GM23338 (cell line): ENCODE measurements around the gene PRKCQ. TPM values are rescaled to one million over a fixed set of nuclear protein-coding genes. Genes with fewer than 3 reads are reported as not detected.

Experiments
- ATAC-seq: fragments of 200-7000 bp; cut with Tn5 transposase; 3 replicates; pipeline ENCODE4 v1.9.1; 2020
- DNase-seq: peaks from one replicate; pipeline ENCODE4 v3.0.0-alpha.2; 2015; ENCODE audit warnings: low spot score
- H2AFZ ChIP-seq: fragments of 200-600 bp; sonication (generic); 2 replicates; pipeline ENCODE4 v1.8.0; 2016; ENCODE audit warnings: antibody characterized with exemption, mild to moderate bottlenecking, moderate library complexity
- H3F3A ChIP-seq: fragments of 200-600 bp; sonication (generic); replicated peaks from 2 replicates; pipeline ENCODE4 v1.8.0; 2017; ENCODE audit warnings: antibody characterized with exemption, mixed run types, low read depth
- H3K27ac ChIP-seq: fragments of 200-600 bp; sonication (generic); 2 replicates; pipeline ENCODE4 v1.6.1; 2016; ENCODE audit warnings: low read depth
- H3K27me3 ChIP-seq: fragments of 200-600 bp; sonication (generic); 2 replicates; pipeline ENCODE4 v1.8.0; 2016; ENCODE audit warnings: mild to moderate bottlenecking, mixed run types, moderate library complexity; ENCODE audit not compliant: insufficient read depth
- H3K36me3 ChIP-seq: fragments of 200-600 bp; sonication (generic); 2 replicates; pipeline ENCODE4 v1.8.0; 2016; ENCODE audit warnings: mild to moderate bottlenecking; ENCODE audit not compliant: insufficient read depth
- H3K4me1 ChIP-seq: fragments of 200-600 bp; sonication (generic); 2 replicates; pipeline ENCODE4 v1.8.0; 2016; ENCODE audit warnings: mild to moderate bottlenecking, moderate library complexity; ENCODE audit not compliant: insufficient read depth
- H3K4me2 ChIP-seq: fragments of 200-600 bp; sonication (generic); 2 replicates; pipeline ENCODE4 v1.7.1; 2017; ENCODE audit warnings: mixed run types
- H3K4me3 ChIP-seq: fragments of 200-600 bp; sonication (generic); 2 replicates; pipeline ENCODE4 v1.6.1; 2016; ENCODE audit warnings: mixed run types
- H3K79me2 ChIP-seq: fragments of 200-600 bp; sonication (generic); replicated peaks from 2 replicates; pipeline ENCODE4 v1.8.0; 2017; ENCODE audit warnings: mild to moderate bottlenecking; ENCODE audit not compliant: insufficient read depth
- H3K9me2 ChIP-seq: fragments of 200-600 bp; sonication (generic); 2 replicates; pipeline ENCODE4 v1.8.0; 2017; ENCODE audit not compliant: insufficient read depth
- H4K20me1 ChIP-seq: fragments of 200-600 bp; sonication (generic); replicated peaks from 2 replicates; pipeline ENCODE4 v1.8.0; 2017; ENCODE audit warnings: mild to moderate bottlenecking; ENCODE audit not compliant: insufficient read depth
- H3K27ac Mint-ChIP-seq: 2 replicates; pipeline ENCODE4 v1.8.0; 2020; ENCODE audit warnings: inconsistent platforms, mild to moderate bottlenecking, moderate library complexity, mixed read lengths
- H3K27me3 Mint-ChIP-seq: 3 replicates; pipeline ENCODE4 v1.8.0; 2022; ENCODE audit warnings: low read depth, mild to moderate bottlenecking, moderate library complexity, mixed read lengths, inconsistent platforms; ENCODE audit not compliant: insufficient read depth, poor library complexity
- H3K36me3 Mint-ChIP-seq: 3 replicates; pipeline ENCODE4 v1.8.0; 2021; ENCODE audit warnings: low read depth, mild to moderate bottlenecking, inconsistent platforms, moderate library complexity, mixed read lengths
- H3K4me1 Mint-ChIP-seq: 3 replicates; pipeline ENCODE4 v1.8.0; 2020; ENCODE audit warnings: mild to moderate bottlenecking, inconsistent platforms, mixed read lengths
- H3K4me3 Mint-ChIP-seq: 3 replicates; pipeline ENCODE4 v1.8.0; 2021; ENCODE audit warnings: moderate library complexity, mild to moderate bottlenecking, inconsistent platforms, mixed read lengths
- H3K9me3 Mint-ChIP-seq: 3 replicates; pipeline ENCODE4 v1.8.0; 2020; ENCODE audit warnings: moderate library complexity, mild to moderate bottlenecking, inconsistent platforms, mixed read lengths
- CREB1 ChIP-seq: fragments of 250-450 bp; sonication (Bioruptor Pico); IDR thresholded peaks from 2 replicates; pipeline ENCODE4 v1.5.0; 2020; ENCODE audit warnings: low read depth, mild to moderate bottlenecking, moderate library complexity
- CTCF ChIP-seq, 2 experiments: fragments of 200-600 bp in 1 of 2; sonication (generic) in 1 of 2; conservative IDR thresholded peaks; 2 replicates each; pipeline versions ENCODE4 v1.5.1 to v1.6.1; 2016 to 2017; ENCODE audit warnings: antibody characterized with exemption in 2 of 2, low read depth in 2 of 2, mild to moderate bottlenecking in 2 of 2, moderate library complexity in 1 of 2
- ETS1 ChIP-seq: IDR thresholded peaks from 2 replicates; pipeline ENCODE4 v1.6.1; 2016; ENCODE audit warnings: antibody characterized with exemption
- EZH2phosphoT487 ChIP-seq: fragments of 200-600 bp; sonication (generic); IDR thresholded peaks from one replicate; pipeline ENCODE4 v1.8.1; 2018; ENCODE audit warnings: antibody characterized with exemption; ENCODE audit not compliant: unreplicated experiment
- NANOG ChIP-seq: IDR thresholded peaks from 2 replicates; pipeline ENCODE4 v1.6.1; 2016; ENCODE audit warnings: antibody characterized with exemption, borderline replicate concordance
- POLR2AphosphoS5 ChIP-seq: IDR thresholded peaks from 2 replicates; pipeline ENCODE4 v1.6.1; 2016; ENCODE audit warnings: antibody characterized with exemption, low read depth
- REST ChIP-seq: IDR thresholded peaks from one replicate; pipeline ENCODE4 v1.6.1; 2018; ENCODE audit warnings: antibody characterized with exemption; ENCODE audit not compliant: unreplicated experiment
- ZNF114 ChIP-seq: fragments of 250-450 bp; sonication (Bioruptor Pico); IDR thresholded peaks from 2 replicates; pipeline ENCODE4 v1.5.0; 2020; ENCODE audit warnings: mild to moderate bottlenecking, moderate library complexity
- ZNF331 ChIP-seq: fragments of 250-450 bp; sonication (Bioruptor Pico); IDR thresholded peaks from 2 replicates; pipeline ENCODE4 v1.5.0; 2020; ENCODE audit warnings: low read depth, mild to moderate bottlenecking, moderate library complexity
- ZNF462 ChIP-seq: fragments of 250-450 bp; sonication (Bioruptor Pico); IDR thresholded peaks from 2 replicates; pipeline ENCODE4 v1.5.0; 2020; ENCODE audit warnings: mild to moderate bottlenecking, moderate library complexity
- polyA plus RNA-seq: library from polyadenylated mRNA; unstranded; fragments of >200 nt; fragmentation: Nextera tagmentation; extraction: Ambion mirVana; gene quantifications from 2 replicates; pipeline ENCODE4 v1.2.1, GENCODE V29; 2016
- total RNA-seq: library from RNA; depleted of rRNA; stranded (reverse); fragments of >200 nt; shearing (Covaris generic); gene quantifications from 2 replicates; pipeline ENCODE4 v1.2.3, GENCODE V29; 2014

The PRKCQ gene
- total and polyA plus RNA-seq, 2 experiments from 2014 or later, result 12.6 to 28.5 TPM

- TF ChIP-seq ZNF114 (CRISPR knock-in tag), result no peak
- no peak for TF ChIP-seq CREB1 (CRISPR knock-in tag)
These were observed 178.3 kb downstream of the PRKCQ start (continued) for GRCh38 chr10:6401558-6402348.

- peak overlapping the region; percentile 95; the same call in 1 of the 2 replicates for H3K27ac Mint-ChIP-seq
- no peaks in the 10 kb centered on the region; the same call in 2 of the 3 replicates for H3K9me3 Mint-ChIP-seq
- H2AFZ ChIP-seq, result no peak overlapping the region; the same call in 1 of the 2 replicates
- H3K36me3 ChIP-seq, result no peaks in the 10 kb centered on the region
- H3K4me3 ChIP-seq, result no peak overlapping the region
- ATAC-seq (no peak), DNase-seq (no peak)
- no peaks in the 10 kb centered on the region for H3K27me3 ChIP-seq
- H3K4me1 Mint-ChIP-seq, result peaks cover 21% of the 10 kb centered on the region
- H3K9me2 ChIP-seq, result no peaks in the 10 kb centered on the region
- H3K4me3 Mint-ChIP-seq, result no peak overlapping the region
- H3K27ac ChIP-seq, result no peak overlapping the region
- peaks cover 8% of the 10 kb centered on the region; the same call in 1 of the 2 replicates for H3K4me1 ChIP-seq
- H3K36me3 Mint-ChIP-seq, result no peaks in the 10 kb centered on the region
- no peaks in the 10 kb centered on the region for H4K20me1 ChIP-seq
- H3K4me2 ChIP-seq, result peak overlapping the region; percentile 30; the same call in 1 of the 2 replicates
- no peaks in the 10 kb centered on the region for H3K27me3 Mint-ChIP-seq
- H3K79me2 ChIP-seq, result no peaks in the 10 kb centered on the region
- H3F3A ChIP-seq, result no peaks in the 10 kb centered on the region
- TF ChIP-seq EZH2phosphoT487 (no peak), CTCF (conservative IDR thresholded peaks at IDR 0.05; ENCODE audit: low read depth in 2 of 2) (no peak), REST (no peak), ZNF331 (CRISPR knock-in tag) (no peak), POLR2AphosphoS5 (no peak), ZNF462 (CRISPR knock-in tag) (no peak), ZNF114 (CRISPR knock-in tag) (no peak), ETS1 (no peak), CREB1 (CRISPR knock-in tag) (no peak), NANOG (no peak)
These were observed 179.1 kb downstream of the PRKCQ start for GRCh38 chr10:6400821-6401465.
